T47D (cell line): ENCODE measurements around the gene ARL9.
A peak's percentile ranks its signal among the peaks of the same experiment; 100 is the strongest.

Experiments
- DNase-seq, 2 experiments: peaks; one replicate each; pipeline versions ENCODE4 v3.0.0 to v3.0.0-alpha.2; 2011 to 2012; ENCODE audit warnings: low read depth in 1 of 2, low spot score in 1 of 2
- JUND ChIP-seq: IDR thresholded peaks from 2 replicates; pipeline ENCODE4 v1.6.1; 2012; ENCODE audit warnings: low read depth
- in situ Hi-C: cut with HindIII; loops from 2 replicates; pipeline ENCODE4 v1.10.0; 2016; ENCODE audit warnings: low sequenced_read_pairs, low pct_unique_long_range_greater_than_20kb

The ARL9 gene

DNA sequence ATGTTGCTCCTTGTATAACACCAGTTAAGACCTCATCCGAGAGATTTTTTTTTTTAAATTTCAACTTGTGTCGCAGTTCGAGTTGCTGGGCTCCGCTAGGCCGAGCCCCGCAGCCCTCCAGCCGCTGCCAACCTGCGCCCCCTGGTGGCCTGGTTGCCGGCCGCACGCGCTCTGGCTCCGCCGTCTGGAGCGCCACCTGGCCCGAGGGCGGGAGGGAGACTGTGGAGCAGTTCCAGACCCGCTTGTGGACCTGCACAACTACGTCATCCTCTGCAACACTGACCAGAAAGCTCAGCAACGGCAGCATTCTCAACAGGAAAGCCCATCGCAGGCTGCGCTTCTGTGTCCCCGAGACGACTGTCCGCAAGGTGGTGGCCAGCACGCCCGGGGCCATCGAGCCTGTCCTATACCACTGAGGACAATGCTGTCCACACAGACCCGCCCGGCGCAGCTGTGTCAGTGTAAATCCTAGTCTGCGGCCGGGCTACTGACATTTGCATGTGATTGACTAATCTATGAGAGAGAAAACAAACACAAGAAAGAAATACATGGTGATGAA, 39.1 kb downstream of the ARL9 start:
- in situ Hi-C loops = no loop called here
- no peak for TF ChIP-seq JUND
- peak; percentile 47 to 82 for DNase-seq

- TF ChIP-seq JUND = no peak
- DNase-seq = no peak
- in situ Hi-C loops = no loop called here
Measured at GRCh38 chr4:56550642-56551041, 45.1 kb downstream of the ARL9 start.

- in situ Hi-C loops = no loop called here
- TF ChIP-seq JUND = no peak
- DNase-seq = no peak
Measured at GRCh38 chr4:56551516-56551915, 45.9 kb downstream of the ARL9 start.

GRCh38 chr4:56552273-56552672, 46.7 kb downstream of the ARL9 start:
- no peak for TF ChIP-seq JUND
- in situ Hi-C loops = no loop called here
- DNase-seq = no peak

- no peak for TF ChIP-seq JUND
- in situ Hi-C loops = no loop called here
- no peak for DNase-seq
Measured at GRCh38 chr4:56570041-56570440, 64.5 kb downstream of the ARL9 start.
